Measurements from ENCODE around the gene CARMIL1.

DNA sequence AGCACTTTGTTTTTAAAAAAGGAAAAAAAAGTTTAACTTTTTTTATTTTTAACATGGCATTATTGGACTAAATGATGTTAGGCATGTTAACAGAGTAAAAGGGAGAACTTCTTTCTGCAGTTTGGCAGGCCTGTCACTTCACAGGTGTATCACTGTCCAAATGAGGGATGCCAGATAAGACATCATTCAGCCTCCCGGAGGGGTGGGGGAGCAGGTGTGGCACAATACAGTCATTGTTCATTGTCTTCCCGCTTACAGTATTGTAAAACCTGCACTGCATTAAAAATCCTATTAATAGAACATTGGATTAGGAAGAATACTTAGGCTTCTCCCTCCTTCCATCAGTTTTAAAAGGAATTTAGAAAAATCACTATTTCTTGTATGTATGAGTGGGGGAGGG is 80.7 kb downstream of the CARMIL1 start:
- TF ChIP-seq CTCF (IDR thresholded peaks at IDR 0.05) (no peak), RCOR1 (IDR thresholded peaks at IDR 0.05; ENCODE audit: low read length) (no peak), EP300 (IDR thresholded peaks at IDR 0.05; ENCODE audit: borderline replicate concordance in 1 of 2, low read depth in 1 of 2, low read length in 1 of 2) (no peak), NRF1 (IDR thresholded peaks at IDR 0.05; ENCODE audit: low read depth, low read length) (no peak), MXI1 (IDR thresholded peaks at IDR 0.05; ENCODE audit: low read depth, low read length) (no peak)
